ENCODE measurements around the gene TSC22D2.

Gene TSC22D2

GRCh38 chr3:150388498-150389418 lies 19.3 kb upstream of the TSC22D2 start:
- Histone ChIP-seq H3K9ac (ENCODE audit: low read depth, low read length) (no peak overlapping the region), H3K4me3 (ENCODE audit: low read length) (no peak overlapping the region), H3K4me1 (ENCODE audit: insufficient read depth, low read length) (peaks cover 7% of the 10 kb centered on the region; the same call in 1 of the 2 replicates)

GRCh38 chr3:150390087-150390486 lies 18.0 kb upstream of the TSC22D2 start:
- Histone ChIP-seq H3K4me1 (ENCODE audit: insufficient read depth, low read length) (peaks cover 3% of the 10 kb centered on the region; the same call in 1 of the 2 replicates), H3K36me3 (ENCODE audit: insufficient read depth, low read depth, low read length) (no peaks in the 10 kb centered on the region), H3K27me3 (ENCODE audit: insufficient read depth, low read length) (no peaks in the 10 kb centered on the region), H3K9ac (ENCODE audit: low read depth, low read length) (no peak overlapping the region), H3K27ac (ENCODE audit: low read length) (no peak overlapping the region), H3K4me3 (ENCODE audit: low read length) (no peak overlapping the region), H3K9me3 (ENCODE audit: insufficient read depth, low read depth, low read length) (no peaks in the 10 kb centered on the region)

More at GRCh38 chr3:150388498-150389418, 19.3 kb upstream of the TSC22D2 start:
- H3K27ac ChIP-seq (ENCODE audit: low read length): no peak overlapping the region
- H3K9me3 ChIP-seq (ENCODE audit: insufficient read depth, low read depth, low read length): no peaks in the 10 kb centered on the region
- H3K27me3 ChIP-seq (ENCODE audit: insufficient read depth, low read length): no peaks in the 10 kb centered on the region
- H3K36me3 ChIP-seq (ENCODE audit: insufficient read depth, low read depth, low read length): no peaks in the 10 kb centered on the region

- Histone ChIP-seq H3K4me3 (ENCODE audit: low read length) (no peak overlapping the region), H3K36me3 (ENCODE audit: insufficient read depth, low read depth, low read length) (no peaks in the 10 kb centered on the region), H3K4me1 (ENCODE audit: insufficient read depth, low read length) (no peaks in the 10 kb centered on the region), H3K9me3 (ENCODE audit: insufficient read depth, low read depth, low read length) (no peaks in the 10 kb centered on the region), H3K9ac (ENCODE audit: low read depth, low read length) (no peak overlapping the region), H3K27me3 (ENCODE audit: insufficient read depth, low read length) (no peaks in the 10 kb centered on the region), H3K27ac (ENCODE audit: low read length) (no peak overlapping the region)
These were observed 16.9 kb upstream of the TSC22D2 start for GRCh38 chr3:150391161-150391560.

GRCh38 chr3:150393745-150394144 lies 14.4 kb upstream of the TSC22D2 start:
- no peaks in the 10 kb centered on the region for H3K36me3 ChIP-seq (ENCODE audit: insufficient read depth, low read depth, low read length)
- no peak overlapping the region for H3K4me3 ChIP-seq (ENCODE audit: low read length)
- H3K9me3 ChIP-seq (ENCODE audit: insufficient read depth, low read depth, low read length): no peaks in the 10 kb centered on the region
- no peak overlapping the region for H3K27ac ChIP-seq (ENCODE audit: low read length)
- H3K9ac ChIP-seq (ENCODE audit: low read depth, low read length): no peak overlapping the region
- H3K4me1 ChIP-seq (ENCODE audit: insufficient read depth, low read length): 0 out of 2 replicates have a peak, but pooled peaks cover 4% of the 10 kb centered on the region
- H3K27me3 ChIP-seq (ENCODE audit: insufficient read depth, low read length): no peaks in the 10 kb centered on the region

GRCh38 chr3:150394606-150395005 lies 13.5 kb upstream of the TSC22D2 start:
- Histone ChIP-seq H3K27ac (ENCODE audit: low read length) (no peak overlapping the region), H3K9ac (ENCODE audit: low read depth, low read length) (no peak overlapping the region), H3K4me1 (ENCODE audit: insufficient read depth, low read length) (0 out of 2 replicates have a peak, but pooled peaks cover 4% of the 10 kb centered on the region), H3K4me3 (ENCODE audit: low read length) (no peak overlapping the region), H3K36me3 (ENCODE audit: insufficient read depth, low read depth, low read length) (no peaks in the 10 kb centered on the region), H3K27me3 (ENCODE audit: insufficient read depth, low read length) (no peaks in the 10 kb centered on the region), H3K9me3 (ENCODE audit: insufficient read depth, low read depth, low read length) (no peaks in the 10 kb centered on the region)

- H3K9me3 ChIP-seq (ENCODE audit: insufficient read depth, low read depth, low read length): no peaks in the 10 kb centered on the region
- no peaks in the 10 kb centered on the region for H3K27me3 ChIP-seq (ENCODE audit: insufficient read depth, low read length)
- H3K9ac ChIP-seq (ENCODE audit: low read depth, low read length): no peak overlapping the region
- no peaks in the 10 kb centered on the region for H3K36me3 ChIP-seq (ENCODE audit: insufficient read depth, low read depth, low read length)
- no peak overlapping the region for H3K27ac ChIP-seq (ENCODE audit: low read length)
- 0 out of 2 replicates have a peak, but pooled peaks cover 4% of the 10 kb centered on the region for H3K4me1 ChIP-seq (ENCODE audit: insufficient read depth, low read length)
- H3K4me3 ChIP-seq (ENCODE audit: low read length): no peak overlapping the region
These were observed 11.6 kb upstream of the TSC22D2 start for GRCh38 chr3:150396491-150396890.

- Histone ChIP-seq H3K27me3 (ENCODE audit: insufficient read depth, low read length) (no peaks in the 10 kb centered on the region), H3K9me3 (ENCODE audit: insufficient read depth, low read depth, low read length) (no peaks in the 10 kb centered on the region), H3K4me3 (ENCODE audit: low read length) (no peak overlapping the region), H3K4me1 (ENCODE audit: insufficient read depth, low read length) (0 out of 2 replicates have a peak, but pooled peaks cover 4% of the 10 kb centered on the region), H3K27ac (ENCODE audit: low read length) (no peak overlapping the region), H3K9ac (ENCODE audit: low read depth, low read length) (no peak overlapping the region), H3K36me3 (ENCODE audit: insufficient read depth, low read depth, low read length) (no peaks in the 10 kb centered on the region)
These were observed 11.0 kb upstream of the TSC22D2 start for GRCh38 chr3:150396956-150397550.

- no peak overlapping the region for H3K4me3 ChIP-seq (ENCODE audit: low read length)
- no peak overlapping the region for H3K27ac ChIP-seq (ENCODE audit: low read length)
- no peaks in the 10 kb centered on the region for H3K9me3 ChIP-seq (ENCODE audit: insufficient read depth, low read depth, low read length)
- H3K4me1 ChIP-seq (ENCODE audit: insufficient read depth, low read length): peaks cover 8% of the 10 kb centered on the region
- H3K27me3 ChIP-seq (ENCODE audit: insufficient read depth, low read length): no peaks in the 10 kb centered on the region
- no peak overlapping the region for H3K9ac ChIP-seq (ENCODE audit: low read depth, low read length)
- no peaks in the 10 kb centered on the region for H3K36me3 ChIP-seq (ENCODE audit: insufficient read depth, low read depth, low read length)
These were observed 9.0 kb upstream of the TSC22D2 start for GRCh38 chr3:150399060-150399459.

- no peaks in the 10 kb centered on the region for H3K9me3 ChIP-seq (ENCODE audit: insufficient read depth, low read depth, low read length)
These were observed 6.8 kb upstream of the TSC22D2 start for GRCh38 chr3:150401285-150401684.

GRCh38 chr3:150402217-150402616 lies 5.9 kb upstream of the TSC22D2 start:
- Histone ChIP-seq H3K36me3 (ENCODE audit: insufficient read depth, low read depth, low read length) (no peaks in the 10 kb centered on the region), H3K4me1 (ENCODE audit: insufficient read depth, low read length) (peaks cover 9% of the 10 kb centered on the region), H3K9ac (ENCODE audit: low read depth, low read length) (no peak overlapping the region), H3K27me3 (ENCODE audit: insufficient read depth, low read length) (no peaks in the 10 kb centered on the region), H3K27ac (ENCODE audit: low read length) (no peak overlapping the region), H3K4me3 (ENCODE audit: low read length) (no peak overlapping the region), H3K9me3 (ENCODE audit: insufficient read depth, low read depth, low read length) (no peaks in the 10 kb centered on the region)

More at GRCh38 chr3:150401285-150401684, 6.8 kb upstream of the TSC22D2 start:
- Histone ChIP-seq H3K27ac (ENCODE audit: low read length) (no peak overlapping the region), H3K36me3 (ENCODE audit: insufficient read depth, low read depth, low read length) (no peaks in the 10 kb centered on the region), H3K4me3 (ENCODE audit: low read length) (no peak overlapping the region), H3K9ac (ENCODE audit: low read depth, low read length) (no peak overlapping the region), H3K27me3 (ENCODE audit: insufficient read depth, low read length) (no peaks in the 10 kb centered on the region), H3K4me1 (ENCODE audit: insufficient read depth, low read length) (peaks cover 8% of the 10 kb centered on the region)

- Histone ChIP-seq H3K27ac (ENCODE audit: low read length) (no peak overlapping the region), H3K9me3 (ENCODE audit: insufficient read depth, low read depth, low read length) (no peaks in the 10 kb centered on the region)
These were observed 4.1 kb upstream of the TSC22D2 start for GRCh38 chr3:150404023-150404422.

More at GRCh38 chr3:150404023-150404422, 4.1 kb upstream of the TSC22D2 start:
- Histone ChIP-seq H3K27me3 (ENCODE audit: insufficient read depth, low read length) (no peaks in the 10 kb centered on the region), H3K36me3 (ENCODE audit: insufficient read depth, low read depth, low read length) (no peaks in the 10 kb centered on the region), H3K4me3 (ENCODE audit: low read length) (no peak overlapping the region), H3K9ac (ENCODE audit: low read depth, low read length) (no peak overlapping the region), H3K4me1 (ENCODE audit: insufficient read depth, low read length) (peaks cover 12% of the 10 kb centered on the region)

Measured in iPS-20b (cell line).